SK-N-SH (cell line): ENCODE data around the gene RHCE. TPM values are rescaled to one million over a fixed set of nuclear protein-coding genes. Genes with fewer than 3 reads are reported as not detected.

Experiments
- CTCF ChIA-PET: fragments of 300-600, 350-600 bp; formaldehyde crosslinking; extraction: SDS; loops from one replicate; lab custom pipeline; 2021; lab: Yijun Ruan, JAX
- POLR2A ChIA-PET: fragments of 350-600 bp; sonication (Branson Sonifier 250); formaldehyde crosslinking; extraction: SDS; loops from one replicate; lab custom pipeline; 2020; ENCODE audit warnings: antibody characterized with exemption, inconsistent platforms; lab: Yijun Ruan, JAX
- DNase-seq: peaks from one replicate; pipeline ENCODE4 v3.0.0; 2012
- H2AFZ ChIP-seq: fragments of 200-600 bp; sonication (generic); 2 replicates; pipeline ENCODE4 v1.8.1; 2016; ENCODE audit warnings: antibody characterized with exemption, mild to moderate bottlenecking, low read depth
- H3F3A ChIP-seq: fragments of 200-600 bp; sonication (generic); replicated peaks from 2 replicates; pipeline ENCODE3; 2016; ENCODE audit warnings: antibody characterized with exemption, mild to moderate bottlenecking; ENCODE audit not compliant: insufficient read depth
- H3K27ac ChIP-seq, 2 experiments: fragments of 200-500 bp in 1 of 2; fragments of 200-600 bp in 1 of 2; sonication (Bioruptor generic) in 1 of 2; sonication (generic), shearing (Covaris generic) in 1 of 2; 2 replicates each; pipeline versions ENCODE4 v1.5.1 to v1.6.1; 2014 to 2016; ENCODE audit warnings: low read depth in 2 of 2, inconsistent platforms in 1 of 2, low read length in 1 of 2, mild to moderate bottlenecking in 1 of 2, mixed read lengths in 1 of 2
- H3K27me3 ChIP-seq: fragments of 200-600 bp; sonication (generic), shearing (Covaris generic); 2 replicates; pipeline ENCODE4 v1.6.1; 2016; ENCODE audit warnings: mixed run types; ENCODE audit not compliant: insufficient read depth
- H3K36me3 ChIP-seq, 2 experiments: fragments of 200-500 bp in 1 of 2; fragments of 200-600 bp in 1 of 2; sonication (Bioruptor generic) in 1 of 2; sonication (generic) in 1 of 2; replicated peaks in 1 of 2; 2 replicates each; pipeline versions ENCODE3 to v1.5.1; 2014 to 2016; ENCODE audit warnings: low read length in 1 of 2, mild to moderate bottlenecking in 1 of 2; ENCODE audit not compliant: insufficient read depth in 2 of 2, control insufficient read depth in 1 of 2
- H3K4me1 ChIP-seq, 2 experiments: fragments of 200-500 bp in 1 of 2; fragments of 200-600 bp in 1 of 2; sonication (Bioruptor generic) in 1 of 2; sonication (generic), shearing (Covaris generic) in 1 of 2; 2 replicates each; pipeline versions ENCODE4 v1.5.1 to v1.6.1; 2014 to 2016; ENCODE audit warnings: low read depth in 1 of 2, low read length in 1 of 2, mixed run types in 1 of 2; ENCODE audit not compliant: insufficient read depth in 2 of 2, control insufficient read depth in 1 of 2
- H3K4me2 ChIP-seq: fragments of 200-600 bp; sonication (generic), shearing (Covaris generic); 2 replicates; pipeline ENCODE4 v1.6.1; 2017; ENCODE audit warnings: mixed run types
- H3K4me3 ChIP-seq, 2 experiments: fragments of 200-500 bp in 1 of 2; fragments of 200-600 bp in 1 of 2; sonication (Bioruptor generic) in 1 of 2; sonication (generic), shearing (Covaris generic) in 1 of 2; 2 replicates each; pipeline versions ENCODE4 v1.5.1 to v1.8.1; 2014 to 2016; ENCODE audit warnings: low read depth in 2 of 2, inconsistent platforms in 1 of 2, low read length in 1 of 2, mild to moderate bottlenecking in 1 of 2, mixed read lengths in 1 of 2, moderate library complexity in 1 of 2
- H3K79me2 ChIP-seq: fragments of 200-600 bp; sonication (generic); 2 replicates; pipeline ENCODE4 v1.8.1; 2017; ENCODE audit warnings: mild to moderate bottlenecking; ENCODE audit not compliant: insufficient read depth
- H3K9ac ChIP-seq: fragments of 200-600 bp; sonication (generic); 2 replicates; pipeline ENCODE4 v1.6.1; 2017; ENCODE audit warnings: mixed run types
- H3K9me2 ChIP-seq: fragments of 200-600 bp; sonication (generic); 2 replicates; pipeline ENCODE4 v1.6.1; 2017; ENCODE audit warnings: mixed run types
- H3K9me3 ChIP-seq: fragments of 200-600 bp; sonication (generic); 2 replicates; pipeline ENCODE4 v1.6.1; 2017; ENCODE audit warnings: mixed run types, mild to moderate bottlenecking, moderate library complexity
- H4K20me1 ChIP-seq: fragments of 200-600 bp; sonication (generic); 2 replicates; pipeline ENCODE4 v1.6.1; 2017; ENCODE audit warnings: mild to moderate bottlenecking, mixed run types; ENCODE audit not compliant: insufficient read depth
- EP300 ChIP-seq, 2 experiments: IDR thresholded peaks; 2 replicates each; pipeline versions ENCODE4 v1.4.0 to v1.6.1; 2012; ENCODE audit warnings: borderline replicate concordance in 1 of 2, low read depth in 1 of 2, low read length in 1 of 2
- FOXJ3 ChIP-seq: sonication (generic); formaldehyde crosslinking; IDR thresholded peaks from 2 replicates; pipeline ENCODE4 v1.5.1; 2020; ENCODE audit warnings: mild to moderate bottlenecking, missing genetic modification reagents
- GABPA ChIP-seq: IDR thresholded peaks from 2 replicates; pipeline ENCODE4 v1.4.0; 2012; ENCODE audit warnings: low read depth, mild to moderate bottlenecking
- GATA2 ChIP-seq: sonication (generic); formaldehyde crosslinking; IDR thresholded peaks from 2 replicates; pipeline ENCODE4 v1.5.0; 2020; ENCODE audit warnings: mild to moderate bottlenecking, missing genetic modification reagents
- JUND ChIP-seq: IDR thresholded peaks from 2 replicates; pipeline ENCODE4 v1.4.0; 2012
- NRF1 ChIP-seq: IDR thresholded peaks from 2 replicates; pipeline ENCODE4 v1.6.1; 2012; ENCODE audit warnings: low read depth, mild to moderate bottlenecking, low read length
- POLR2AphosphoS5 ChIP-seq: IDR thresholded peaks from 2 replicates; pipeline ENCODE4 v1.6.1; 2012; ENCODE audit warnings: low read depth, low read length
- SIN3A ChIP-seq: IDR thresholded peaks from 2 replicates; pipeline ENCODE4 v1.6.1; 2012; ENCODE audit warnings: low read depth, mild to moderate bottlenecking, low read length, moderate library complexity, borderline replicate concordance
- SMC3 ChIP-seq: IDR thresholded peaks from 2 replicates; pipeline ENCODE4 v1.6.1; 2012; ENCODE audit warnings: low read depth, low read length, improper control_type of control experiment
- TAF1 ChIP-seq: IDR thresholded peaks from 2 replicates; pipeline ENCODE4 v1.6.1; 2012; ENCODE audit warnings: low read depth, mild to moderate bottlenecking, low read length, moderate library complexity, borderline replicate concordance
- WGBS: methylation state at CpG from one replicate; pipeline ENCODE4 v1.1.6; 2017; ENCODE audit warnings: low lambda C conversion rate; 5-methylcytosine and 5-hydroxymethylcytosine counted together
- polyA plus RNA-seq, 3 experiments: library from polyadenylated mRNA; depleted of rRNA; stranded (reverse); fragments of >200 nt; gene quantifications; 2 replicates each; pipeline ENCODE4 v1.2.3, GENCODE V29; 2012
- TF ChIP-seq, protein P1 (sequence below): IDR thresholded peaks from 2 replicates; pipeline ENCODE4 v1.4.0; 2012; ENCODE audit warnings: low read depth, borderline replicate concordance
- TF ChIP-seq, protein P2 (sequence below): fragments of 200-600 bp; sonication (generic); IDR thresholded peaks from 2 replicates; pipeline ENCODE4 v1.6.1; 2017; ENCODE audit warnings: antibody characterized with exemption, mild to moderate bottlenecking, moderate library complexity
- TF ChIP-seq, protein P3 (sequence below): IDR thresholded peaks from 2 replicates; pipeline ENCODE4 v1.6.1; 2012; ENCODE audit warnings: mild to moderate bottlenecking, low read depth, low read length, moderate library complexity

The RHCE gene
- polyA plus RNA-seq, 1 of the 3 experiments (the other 2 are of a cell fraction) = 0.54 TPM

GRCh38 chr1:25341746-25342145, 78.9 kb downstream of the RHCE start:
- Histone ChIP-seq H3F3A (peaks cover 41% of the 10 kb centered on the region), H3K27me3 (no peaks in the 10 kb centered on the region), H3K4me2 (no peak overlapping the region), H3K4me3 (no peak overlapping the region), H3K9me2 (no peaks in the 10 kb centered on the region), H3K4me1 (peaks cover 3 to 29% of the 10 kb centered on the region in 2 experiments; a peak in 3 of 4 replicates), H3K9me3 (no peaks in the 10 kb centered on the region), H3K36me3 (peaks cover 12 to 59% of the 10 kb centered on the region in 2 experiments), H3K27ac (peak overlapping the region in 1 of 2 experiments; percentile 87; a peak in 1 of 4 replicates), H3K79me2 (peaks cover 88% of the 10 kb centered on the region), H3K9ac (no peak overlapping the region; the same call in 1 of the 2 replicates), H2AFZ (no peak overlapping the region), H4K20me1 (peaks cover 34% of the 10 kb centered on the region; the same call in 1 of the 2 replicates)
- 75% methylated on average over 6 of the region's 6 CpGs for WGBS
- no peak for TF ChIP-seq SMC3
- TF ChIP-seq JUND = no peak
- TF ChIP-seq, protein P1, sequence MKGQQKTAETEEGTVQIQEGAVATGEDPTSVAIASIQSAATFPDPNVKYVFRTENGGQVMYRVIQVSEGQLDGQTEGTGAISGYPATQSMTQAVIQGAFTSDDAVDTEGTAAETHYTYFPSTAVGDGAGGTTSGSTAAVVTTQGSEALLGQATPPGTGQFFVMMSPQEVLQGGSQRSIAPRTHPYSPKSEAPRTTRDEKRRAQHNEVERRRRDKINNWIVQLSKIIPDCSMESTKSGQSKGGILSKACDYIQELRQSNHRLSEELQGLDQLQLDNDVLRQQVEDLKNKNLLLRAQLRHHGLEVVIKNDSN = no peak
- TF ChIP-seq GATA2 (CRISPR knock-in tag) = no peak
- no peak for TF ChIP-seq TAF1
- TF ChIP-seq GABPA = no peak
- TF ChIP-seq, protein P2, sequence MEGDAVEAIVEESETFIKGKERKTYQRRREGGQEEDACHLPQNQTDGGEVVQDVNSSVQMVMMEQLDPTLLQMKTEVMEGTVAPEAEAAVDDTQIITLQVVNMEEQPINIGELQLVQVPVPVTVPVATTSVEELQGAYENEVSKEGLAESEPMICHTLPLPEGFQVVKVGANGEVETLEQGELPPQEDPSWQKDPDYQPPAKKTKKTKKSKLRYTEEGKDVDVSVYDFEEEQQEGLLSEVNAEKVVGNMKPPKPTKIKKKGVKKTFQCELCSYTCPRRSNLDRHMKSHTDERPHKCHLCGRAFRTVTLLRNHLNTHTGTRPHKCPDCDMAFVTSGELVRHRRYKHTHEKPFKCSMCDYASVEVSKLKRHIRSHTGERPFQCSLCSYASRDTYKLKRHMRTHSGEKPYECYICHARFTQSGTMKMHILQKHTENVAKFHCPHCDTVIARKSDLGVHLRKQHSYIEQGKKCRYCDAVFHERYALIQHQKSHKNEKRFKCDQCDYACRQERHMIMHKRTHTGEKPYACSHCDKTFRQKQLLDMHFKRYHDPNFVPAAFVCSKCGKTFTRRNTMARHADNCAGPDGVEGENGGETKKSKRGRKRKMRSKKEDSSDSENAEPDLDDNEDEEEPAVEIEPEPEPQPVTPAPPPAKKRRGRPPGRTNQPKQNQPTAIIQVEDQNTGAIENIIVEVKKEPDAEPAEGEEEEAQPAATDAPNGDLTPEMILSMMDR = no peak
- no peak for TF ChIP-seq SIN3A
- TF ChIP-seq FOXJ3 (CRISPR knock-in tag) = no peak
- no peak for TF ChIP-seq POLR2AphosphoS5
- no peak for TF ChIP-seq EP300 (IDR thresholded peaks at IDR 0.05; ENCODE audit: borderline replicate concordance in 1 of 2, low read depth in 1 of 2, low read length in 1 of 2)
- TF ChIP-seq, protein P3, sequence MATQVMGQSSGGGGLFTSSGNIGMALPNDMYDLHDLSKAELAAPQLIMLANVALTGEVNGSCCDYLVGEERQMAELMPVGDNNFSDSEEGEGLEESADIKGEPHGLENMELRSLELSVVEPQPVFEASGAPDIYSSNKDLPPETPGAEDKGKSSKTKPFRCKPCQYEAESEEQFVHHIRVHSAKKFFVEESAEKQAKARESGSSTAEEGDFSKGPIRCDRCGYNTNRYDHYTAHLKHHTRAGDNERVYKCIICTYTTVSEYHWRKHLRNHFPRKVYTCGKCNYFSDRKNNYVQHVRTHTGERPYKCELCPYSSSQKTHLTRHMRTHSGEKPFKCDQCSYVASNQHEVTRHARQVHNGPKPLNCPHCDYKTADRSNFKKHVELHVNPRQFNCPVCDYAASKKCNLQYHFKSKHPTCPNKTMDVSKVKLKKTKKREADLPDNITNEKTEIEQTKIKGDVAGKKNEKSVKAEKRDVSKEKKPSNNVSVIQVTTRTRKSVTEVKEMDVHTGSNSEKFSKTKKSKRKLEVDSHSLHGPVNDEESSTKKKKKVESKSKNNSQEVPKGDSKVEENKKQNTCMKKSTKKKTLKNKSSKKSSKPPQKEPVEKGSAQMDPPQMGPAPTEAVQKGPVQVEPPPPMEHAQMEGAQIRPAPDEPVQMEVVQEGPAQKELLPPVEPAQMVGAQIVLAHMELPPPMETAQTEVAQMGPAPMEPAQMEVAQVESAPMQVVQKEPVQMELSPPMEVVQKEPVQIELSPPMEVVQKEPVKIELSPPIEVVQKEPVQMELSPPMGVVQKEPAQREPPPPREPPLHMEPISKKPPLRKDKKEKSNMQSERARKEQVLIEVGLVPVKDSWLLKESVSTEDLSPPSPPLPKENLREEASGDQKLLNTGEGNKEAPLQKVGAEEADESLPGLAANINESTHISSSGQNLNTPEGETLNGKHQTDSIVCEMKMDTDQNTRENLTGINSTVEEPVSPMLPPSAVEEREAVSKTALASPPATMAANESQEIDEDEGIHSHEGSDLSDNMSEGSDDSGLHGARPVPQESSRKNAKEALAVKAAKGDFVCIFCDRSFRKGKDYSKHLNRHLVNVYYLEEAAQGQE = no peak
- TF ChIP-seq NRF1 = no peak
- CTCF ChIA-PET = no interaction called here
- no peak for DNase-seq
- POLR2A ChIA-PET = no interaction called here
